Activated T-cell treated with anti-CD3 and anti-CD28 coated beads, Interleukin-2, amount 50 U/mL, for 72 hours (primary cell): ENCODE data around the gene TIMM29. TPM values are rescaled to one million over a fixed set of nuclear protein-coding genes. Genes with fewer than 3 reads are reported as not detected.
A peak's percentile ranks its signal among the peaks of the same experiment; 100 is the strongest.

Experiments used
- ATAC-seq, 2 donors: fragments of 150-1000 bp; cut with Tn5 transposase; replicated peaks in 1 of 2; 2 replicates each; pipeline ENCODE4 v1.10.0; 2021; ENCODE audit warnings: moderate library complexity in 2 of 2, mild to moderate bottlenecking in 1 of 2
- DNase-seq, 2 donors: peaks; one replicate each; pipeline ENCODE4 v3.0.0; 2021 to 2022; ENCODE audit warnings: mixed read lengths in 1 of 2
- H3K27ac Mint-ChIP-seq: one replicate; pipeline ENCODE4 v1.8.0; 2022; ENCODE audit warnings: mild to moderate bottlenecking, moderate library complexity, mixed read lengths
- H3K27me3 Mint-ChIP-seq: one replicate; pipeline ENCODE4 v1.8.0; 2022; ENCODE audit warnings: low read depth, mixed read lengths
- H3K36me3 Mint-ChIP-seq, 2 donors: one replicate each; pipeline ENCODE4 v1.8.0; 2022; ENCODE audit warnings: mixed read lengths in 2 of 2, mild to moderate bottlenecking in 1 of 2; ENCODE audit not compliant: insufficient read depth in 2 of 2
- H3K4me1 Mint-ChIP-seq: one replicate; pipeline ENCODE4 v1.8.0; 2022; ENCODE audit warnings: low read depth, mixed read lengths
- H3K4me3 Mint-ChIP-seq, 2 donors: one replicate each; pipeline ENCODE4 v1.8.0; 2022; ENCODE audit warnings: mild to moderate bottlenecking in 2 of 2, mixed read lengths in 2 of 2, moderate library complexity in 2 of 2
- H3K9me3 Mint-ChIP-seq, 2 donors: one replicate each; pipeline ENCODE4 v1.8.0; 2022; ENCODE audit warnings: mixed read lengths in 2 of 2
- total RNA-seq, 2 donors: library from RNA; stranded (reverse); gene quantifications; one replicate each; pipeline ENCODE4 v1.2.3, GENCODE V29; 2022

Gene TIMM29
- total RNA-seq, 2 donors from 2014 or later, result 20.3 to 20.9 TPM

DNA sequence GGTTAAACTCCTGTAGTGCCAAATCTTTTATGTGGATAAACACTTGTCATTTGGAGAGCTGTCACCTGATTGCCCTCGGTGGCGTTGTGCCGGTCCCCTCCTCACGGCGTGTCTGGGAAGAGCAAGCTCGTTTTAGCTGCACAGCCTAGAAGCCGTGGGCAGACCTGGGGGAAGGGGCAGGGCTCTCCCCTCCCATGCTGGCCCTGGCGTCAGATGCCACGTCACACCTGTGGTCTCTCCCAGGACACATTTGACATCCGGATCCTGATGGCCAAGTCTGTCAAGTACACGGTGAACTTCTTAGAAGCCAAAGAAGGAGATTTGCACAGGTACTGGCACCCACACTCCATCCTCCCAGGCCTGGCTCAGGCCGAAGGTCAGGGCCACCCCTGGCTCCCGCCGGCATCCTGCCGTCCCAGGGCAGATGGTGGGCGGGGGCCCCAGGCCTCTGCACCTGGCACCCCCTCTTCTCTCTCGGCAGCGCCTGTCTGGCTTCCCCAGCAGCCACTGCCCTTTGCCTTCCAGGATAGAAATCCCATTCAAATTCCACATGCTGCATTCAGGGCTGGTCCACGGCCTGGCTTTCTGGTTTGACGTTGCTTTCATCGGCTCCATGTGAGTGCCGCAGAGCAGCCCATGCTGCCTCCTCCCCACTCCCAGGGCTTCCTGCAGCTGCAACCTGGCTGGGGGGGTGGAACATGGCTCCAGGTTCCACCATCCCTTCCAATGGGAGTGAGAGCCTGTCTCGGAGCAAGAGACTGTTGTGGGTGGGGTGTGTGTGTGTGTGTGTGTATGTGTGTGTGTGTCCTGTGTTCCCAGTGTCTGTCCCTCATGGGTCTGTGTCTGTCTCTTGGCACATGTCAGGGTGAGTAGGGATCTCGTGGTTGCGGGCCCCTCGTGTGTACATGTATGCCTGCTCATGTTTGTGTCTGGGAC, 9.0 kb upstream of the TIMM29 start:
- H3K36me3 Mint-ChIP-seq, result peaks cover 0 to 2% of the 10 kb centered on the region in 2 donors
- H3K27ac Mint-ChIP-seq, result no peak overlapping the region
- ATAC-seq (no peak), DNase-seq (no peak)
- H3K27me3 Mint-ChIP-seq, result no peaks in the 10 kb centered on the region
- H3K4me1 Mint-ChIP-seq, result no peaks in the 10 kb centered on the region
- H3K9me3 Mint-ChIP-seq, result no peaks in the 10 kb centered on the region
- no peak overlapping the region for H3K4me3 Mint-ChIP-seq

DNA sequence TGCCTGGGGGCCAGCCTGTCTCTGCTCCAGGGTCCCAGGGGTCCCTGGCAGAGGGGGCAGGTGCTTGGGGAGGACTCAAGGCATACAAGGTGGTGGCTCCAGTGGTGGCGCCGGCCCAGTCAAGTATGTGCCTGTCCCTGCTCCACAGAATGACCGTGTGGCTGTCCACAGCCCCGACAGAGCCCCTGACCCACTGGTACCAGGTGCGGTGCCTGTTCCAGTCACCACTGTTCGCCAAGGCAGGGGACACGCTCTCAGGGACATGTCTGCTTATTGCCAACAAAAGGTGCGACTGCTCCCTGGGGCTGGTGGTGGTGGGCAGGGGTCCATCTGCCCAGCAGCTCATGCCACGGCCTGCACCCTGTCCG, 8.3 kb upstream of the TIMM29 start:
- ATAC-seq (no peak), DNase-seq (no peak)
- Mint-ChIP-seq H3K27me3 (no peaks in the 10 kb centered on the region), H3K9me3 (no peaks in the 10 kb centered on the region), H3K36me3 (peaks cover 0 to 2% of the 10 kb centered on the region in 2 donors), H3K27ac (no peak overlapping the region), H3K4me3 (no peak overlapping the region), H3K4me1 (no peaks in the 10 kb centered on the region)

DNA sequence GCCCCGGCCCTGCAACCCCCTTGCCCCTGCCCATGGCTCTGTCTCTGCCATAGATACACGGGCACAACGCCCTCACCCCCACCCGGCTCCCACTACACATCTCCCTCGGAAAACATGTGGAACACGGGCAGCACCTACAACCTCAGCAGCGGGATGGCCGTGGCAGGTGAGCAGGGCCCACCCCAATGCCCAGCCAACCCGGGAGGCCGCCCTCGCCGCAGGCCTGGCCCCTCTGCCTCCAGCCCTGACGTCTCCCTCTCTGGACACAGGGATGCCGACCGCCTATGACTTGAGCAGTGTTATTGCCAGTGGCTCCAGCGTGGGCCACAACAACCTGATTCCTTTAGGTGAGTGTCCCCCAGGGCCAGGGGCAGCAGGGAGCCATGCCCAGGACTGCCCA, 7.8 kb upstream of the TIMM29 start:
- ATAC-seq, result no peak

DNA sequence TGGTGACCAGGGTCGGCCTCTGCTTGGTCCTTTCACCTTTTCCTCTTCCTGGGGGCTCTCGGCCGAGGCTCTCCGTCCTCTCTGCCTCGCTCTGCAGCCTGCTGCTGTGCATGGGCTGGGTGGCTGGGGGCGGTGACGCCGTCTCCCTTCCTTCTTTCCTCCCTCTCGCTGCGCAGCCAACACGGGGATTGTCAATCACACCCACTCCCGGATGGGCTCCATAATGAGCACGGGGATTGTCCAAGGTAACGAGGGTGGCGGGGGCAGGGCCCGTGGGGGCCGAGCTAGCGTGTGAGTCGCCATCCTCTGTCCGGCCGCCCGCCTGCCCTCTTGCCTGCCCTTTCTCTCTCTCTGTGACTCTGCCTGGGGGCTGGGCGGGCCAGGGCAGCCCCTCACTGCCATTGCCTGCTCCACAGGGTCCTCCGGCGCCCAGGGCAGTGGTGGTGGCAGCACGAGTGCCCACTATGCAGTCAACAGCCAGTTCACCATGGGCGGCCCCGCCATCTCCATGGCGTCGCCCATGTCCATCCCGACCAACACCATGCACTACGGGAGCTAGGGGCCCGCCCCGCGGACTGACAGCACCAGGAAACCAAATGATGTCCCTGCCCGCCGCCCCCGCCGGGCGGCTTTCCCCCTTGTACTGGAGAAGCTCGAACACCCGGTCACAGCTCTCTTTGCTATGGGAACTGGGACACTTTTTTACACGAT, 7.3 kb upstream of the TIMM29 start:
- Mint-ChIP-seq H3K27me3 (no peaks in the 10 kb centered on the region), H3K27ac (no peak overlapping the region), H3K4me1 (no peaks in the 10 kb centered on the region), H3K36me3 (peaks cover 0 to 2% of the 10 kb centered on the region in 2 donors), H3K4me3 (no peak overlapping the region), H3K9me3 (no peaks in the 10 kb centered on the region)
- DNase-seq, result no peak
- ATAC-seq, result no peak

More for the DNA sequence above, 7.8 kb upstream of the TIMM29 start:
- Mint-ChIP-seq H3K27me3 (no peaks in the 10 kb centered on the region), H3K36me3 (peaks cover 0 to 2% of the 10 kb centered on the region in 2 donors), H3K27ac (no peak overlapping the region), H3K4me1 (no peaks in the 10 kb centered on the region), H3K4me3 (no peak overlapping the region), H3K9me3 (no peaks in the 10 kb centered on the region)
- DNase-seq, result no peak

DNA sequence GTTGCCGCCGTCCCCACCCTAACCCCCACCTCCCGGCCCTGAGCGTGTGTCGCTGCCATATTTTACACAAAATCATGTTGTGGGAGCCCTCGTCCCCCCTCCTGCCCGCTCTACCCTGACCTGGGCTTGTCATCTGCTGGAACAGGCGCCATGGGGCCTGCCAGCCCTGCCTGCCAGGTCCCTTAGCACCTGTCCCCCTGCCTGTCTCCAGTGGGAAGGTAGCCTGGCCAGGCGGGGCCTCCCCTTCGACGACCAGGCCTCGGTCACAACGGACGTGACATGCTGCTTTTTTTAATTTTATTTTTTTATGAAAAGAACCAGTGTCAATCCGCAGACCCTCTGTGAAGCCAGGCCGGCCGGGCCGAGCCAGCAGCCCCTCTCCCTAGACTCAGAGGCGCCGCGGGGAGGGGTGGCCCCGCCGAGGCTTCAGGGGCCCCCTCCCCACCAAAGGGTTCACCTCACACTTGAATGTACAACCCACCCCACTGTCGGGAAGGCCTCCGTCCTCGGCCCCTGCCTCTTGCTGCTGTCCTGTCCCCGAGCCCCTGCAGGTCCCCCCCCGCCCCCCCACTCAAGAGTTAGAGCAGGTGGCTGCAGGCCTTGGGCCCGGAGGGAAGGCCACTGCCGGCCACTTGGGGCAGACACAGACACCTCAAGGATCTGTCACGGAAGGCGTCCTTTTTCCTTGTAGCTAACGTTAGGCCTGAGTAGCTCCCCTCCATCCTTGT, 6.5 kb upstream of the TIMM29 start:
- DNase-seq (no peak), ATAC-seq (no peak)
- peaks cover 0 to 2% of the 10 kb centered on the region in 2 donors for H3K36me3 Mint-ChIP-seq
- peaks cover 1% of the 10 kb centered on the region for H3K4me1 Mint-ChIP-seq
- peak overlapping the region; percentile 54 for H3K27ac Mint-ChIP-seq
- H3K27me3 Mint-ChIP-seq, result no peaks in the 10 kb centered on the region
- H3K9me3 Mint-ChIP-seq, result no peaks in the 10 kb centered on the region
- H3K4me3 Mint-ChIP-seq, result no peak overlapping the region

DNA sequence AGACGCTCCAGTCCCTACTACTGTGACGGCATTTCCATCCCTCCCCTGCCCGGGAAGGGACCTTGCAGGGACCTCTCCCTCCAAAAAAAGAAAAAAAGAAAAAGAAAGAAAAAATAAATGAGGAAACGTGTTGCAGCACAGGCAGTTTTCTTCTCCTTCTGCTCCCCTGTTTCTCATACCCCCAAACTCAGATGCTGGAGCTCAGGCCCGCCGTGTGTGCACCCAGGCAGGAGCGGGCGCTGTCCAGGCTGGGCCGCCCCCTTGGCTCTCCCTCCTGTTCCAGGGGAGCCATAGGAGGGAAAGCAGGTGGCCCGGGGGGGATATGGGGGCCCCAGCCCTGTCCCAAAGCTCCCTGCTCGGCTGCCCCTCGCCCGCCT, 6.0 kb upstream of the TIMM29 start:
- ATAC-seq (no peak), DNase-seq (no peak)
- peaks cover 7% of the 10 kb centered on the region for H3K4me1 Mint-ChIP-seq
- no peaks in the 10 kb centered on the region for H3K27me3 Mint-ChIP-seq
- peaks cover 0 to 2% of the 10 kb centered on the region in 2 donors for H3K36me3 Mint-ChIP-seq
- H3K9me3 Mint-ChIP-seq, result no peaks in the 10 kb centered on the region
- H3K4me3 Mint-ChIP-seq, result no peak overlapping the region
- H3K27ac Mint-ChIP-seq, result peak overlapping the region; percentile 54

DNA sequence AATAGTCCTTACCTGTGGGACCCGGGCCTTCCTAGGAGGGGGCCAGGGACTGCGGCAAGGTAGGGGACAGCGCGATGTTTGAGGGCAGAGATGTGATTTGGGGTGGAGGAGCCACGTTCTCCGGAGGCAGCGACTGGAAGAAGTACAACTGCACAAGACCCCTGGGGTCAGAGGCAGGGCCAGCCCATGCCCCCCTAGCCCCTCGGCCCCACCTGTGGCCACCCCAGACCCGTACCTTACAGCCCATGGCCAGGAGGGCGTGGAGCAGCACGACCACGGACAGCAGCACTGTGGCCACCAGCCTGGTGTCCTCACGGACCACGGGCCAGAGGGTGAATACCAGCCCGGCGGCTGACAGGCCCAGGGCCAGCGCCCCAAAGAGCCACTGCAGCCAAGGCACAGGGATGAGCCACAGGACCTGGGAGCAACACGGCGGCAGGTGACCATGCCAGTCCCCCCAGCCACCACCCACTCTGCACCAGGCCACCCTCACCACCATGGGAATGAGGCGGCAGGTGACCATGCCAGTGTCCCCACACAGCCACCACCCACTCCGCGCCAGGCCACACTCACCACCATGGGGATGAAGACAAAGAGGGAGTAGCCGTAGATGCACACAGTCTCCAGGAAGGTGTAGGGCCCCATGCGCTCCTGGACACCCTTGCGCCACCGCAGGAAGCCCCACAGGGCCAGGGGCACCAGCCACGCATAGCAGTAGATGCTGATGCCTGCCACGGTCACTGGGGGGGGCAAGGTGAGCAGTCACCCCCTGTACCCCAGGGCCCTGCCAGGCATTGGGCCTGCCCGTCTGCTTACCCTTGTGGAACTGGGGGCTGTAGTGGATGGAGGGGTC, 5.1 kb upstream of the TIMM29 start:
- Mint-ChIP-seq H3K4me1 (peaks cover 10% of the 10 kb centered on the region), H3K36me3 (peaks cover 0 to 2% of the 10 kb centered on the region in 2 donors), H3K27me3 (no peaks in the 10 kb centered on the region), H3K9me3 (no peaks in the 10 kb centered on the region), H3K4me3 (no peak overlapping the region), H3K27ac (no peak overlapping the region)
- no peak for ATAC-seq
- no peak for DNase-seq

DNA sequence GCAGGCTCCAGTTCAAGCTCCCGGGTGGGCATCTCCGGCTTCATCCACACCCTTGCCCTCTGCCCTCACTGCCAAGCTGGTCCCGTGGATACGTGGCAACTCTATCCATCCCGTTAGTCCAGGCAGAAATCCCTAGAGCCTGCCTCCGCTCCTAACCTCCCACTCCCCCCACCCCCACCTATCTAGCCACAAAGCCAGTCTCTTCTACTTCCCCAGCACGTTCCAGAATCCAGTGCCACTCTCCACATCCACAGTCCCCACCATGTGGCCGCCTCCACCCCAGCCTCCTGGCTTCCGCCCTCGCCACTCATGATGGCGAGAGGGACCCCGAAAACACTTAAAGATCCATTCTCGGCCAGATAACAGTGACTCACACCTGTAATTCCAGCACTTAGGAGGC, 4.0 kb upstream of the TIMM29 start:
- peaks cover 14% of the 10 kb centered on the region for H3K4me1 Mint-ChIP-seq
- H3K27ac Mint-ChIP-seq, result peak overlapping the region; percentile 40
- no peaks in the 10 kb centered on the region for H3K9me3 Mint-ChIP-seq
- DNase-seq (no peak), ATAC-seq (no peak)
- no peaks in the 10 kb centered on the region for H3K27me3 Mint-ChIP-seq
- H3K4me3 Mint-ChIP-seq, result no peak overlapping the region
- H3K36me3 Mint-ChIP-seq, result peaks cover 0 to 2% of the 10 kb centered on the region in 2 donors

DNA sequence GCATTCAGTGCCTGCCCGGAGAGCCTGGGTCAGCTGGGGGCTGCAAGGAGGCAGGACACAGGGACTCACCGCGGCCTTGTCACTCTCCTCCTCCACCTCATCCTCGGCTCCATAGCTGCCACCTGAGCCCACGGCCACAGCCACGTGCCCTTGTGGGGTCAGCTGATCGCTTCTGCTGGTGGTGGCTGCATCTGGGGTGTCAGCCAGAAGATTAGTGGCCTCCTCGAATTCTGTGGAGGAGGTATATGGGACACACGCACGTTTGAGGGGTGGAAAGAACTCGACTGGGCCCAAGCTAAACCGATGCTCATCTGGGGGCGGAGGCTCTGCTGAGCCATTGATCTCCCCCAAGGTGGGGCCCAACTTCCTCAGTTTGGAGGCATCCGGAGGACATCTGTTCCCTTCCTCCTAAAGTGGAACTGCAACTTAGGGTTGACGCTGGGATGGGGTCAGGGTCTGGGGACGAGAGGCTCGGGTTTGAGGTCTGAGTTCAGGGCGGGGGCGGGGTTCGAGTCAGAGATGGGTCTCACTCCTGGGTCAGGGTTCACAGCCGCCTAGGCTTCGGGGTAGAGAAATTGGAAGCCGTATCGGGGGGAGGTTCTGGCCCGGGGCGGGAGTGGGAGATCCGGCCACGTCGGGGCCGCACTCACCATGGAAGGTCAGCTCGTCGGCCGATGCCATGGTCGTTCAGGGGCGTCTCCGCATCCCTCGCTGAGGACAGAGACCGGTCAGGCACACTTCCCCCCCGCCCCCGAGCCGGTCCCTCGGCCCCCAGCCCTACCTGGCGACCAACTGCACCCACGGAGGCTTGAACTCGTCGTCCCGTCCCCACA, 665 bp upstream of the TIMM29 start:
- peak overlapping the region; percentile 91 for H3K27ac Mint-ChIP-seq
- peaks cover 27% of the 10 kb centered on the region for H3K4me1 Mint-ChIP-seq
- no peaks in the 10 kb centered on the region for H3K27me3 Mint-ChIP-seq
- ATAC-seq (peak; percentile 1 to 42), DNase-seq (peak in 1 of 2 donors; percentile 15)
- H3K9me3 Mint-ChIP-seq, result no peaks in the 10 kb centered on the region
- peak overlapping the region; percentile 93 to 94 for H3K4me3 Mint-ChIP-seq
- peaks cover 0 to 5% of the 10 kb centered on the region in 2 donors for H3K36me3 Mint-ChIP-seq

DNA sequence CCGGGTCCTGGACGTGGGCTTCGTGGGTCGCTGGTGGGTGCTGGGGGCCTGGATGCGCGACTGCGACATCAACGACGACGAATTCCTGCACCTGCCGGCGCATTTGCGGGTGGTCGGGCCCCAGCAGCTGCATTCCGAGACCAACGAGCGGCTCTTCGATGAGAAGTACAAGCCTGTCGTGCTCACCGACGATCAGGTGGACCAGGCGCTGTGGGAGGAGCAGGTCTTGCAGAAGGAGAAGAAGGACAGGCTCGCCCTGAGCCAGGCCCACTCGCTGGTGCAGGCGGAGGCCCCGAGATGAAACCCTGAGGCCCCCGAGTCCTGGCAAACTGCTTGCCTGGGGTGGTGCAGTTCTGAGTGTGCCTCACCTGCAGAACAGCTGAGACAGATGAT, 787 bp downstream of the TIMM29 start:
- peaks cover 0 to 5% of the 10 kb centered on the region in 2 donors for H3K36me3 Mint-ChIP-seq
- peak overlapping the region; percentile 93 to 94 for H3K4me3 Mint-ChIP-seq
- H3K27me3 Mint-ChIP-seq, result no peaks in the 10 kb centered on the region
- no peaks in the 10 kb centered on the region for H3K9me3 Mint-ChIP-seq
- H3K27ac Mint-ChIP-seq, result peak overlapping the region; percentile 5
- no peak for DNase-seq
- H3K4me1 Mint-ChIP-seq, result peaks cover 27% of the 10 kb centered on the region
- ATAC-seq, result no peak

DNA sequence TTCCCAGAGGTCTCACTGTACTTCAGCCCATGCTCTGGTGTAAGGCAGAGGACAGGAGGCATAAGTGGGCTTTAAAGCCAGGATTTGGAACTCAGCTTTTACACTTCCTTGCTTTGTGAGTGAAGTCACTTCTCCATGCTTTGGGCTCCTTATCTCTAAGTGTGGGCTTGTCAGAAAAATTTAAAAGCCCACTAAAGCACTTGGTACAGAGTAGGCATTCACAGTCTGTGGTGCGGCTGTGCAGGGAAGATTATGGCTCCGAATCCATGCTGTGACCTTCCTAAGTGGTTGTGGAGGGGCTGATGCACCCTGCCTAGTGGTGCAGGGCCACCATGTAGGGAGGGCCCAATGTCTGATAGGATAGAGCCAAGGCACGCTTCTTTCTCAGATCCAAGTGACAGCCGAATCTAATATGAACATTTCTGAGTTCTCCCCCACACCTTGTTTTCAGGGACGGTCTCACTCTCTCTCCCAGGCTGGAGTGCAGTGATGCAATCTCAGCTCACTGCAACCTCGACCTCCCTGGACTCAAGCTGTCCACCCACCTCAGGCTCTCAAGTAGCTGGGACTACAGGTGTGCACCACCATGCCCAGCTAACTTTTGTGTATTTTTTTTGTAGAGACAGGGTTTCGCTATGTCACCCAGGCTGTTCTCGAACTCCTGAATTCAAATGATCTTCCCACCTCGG, 6.9 kb downstream of the TIMM29 start:
- Mint-ChIP-seq H3K27ac (no peak overlapping the region), H3K4me3 (no peak overlapping the region), H3K9me3 (no peaks in the 10 kb centered on the region), H3K4me1 (peaks cover 14% of the 10 kb centered on the region), H3K27me3 (no peaks in the 10 kb centered on the region), H3K36me3 (peaks cover 0 to 5% of the 10 kb centered on the region in 2 donors)
- no peak for ATAC-seq
- no peak for DNase-seq
